Endothelial cell (in vitro differentiated cells): Measurements from ENCODE around the gene CIDEB. TPM values are rescaled to one million over a fixed set of nuclear protein-coding genes. Genes with fewer than 3 reads are reported as not detected.

Experiments used
- DNase-seq: peaks from one replicate; pipeline ENCODE4 v3.0.0; 2021; ENCODE audit warnings: low spot score
- H3K27ac Mint-ChIP-seq: one replicate; pipeline ENCODE4 v1.8.0; 2021; ENCODE audit warnings: mixed read lengths, inconsistent platforms; ENCODE audit not compliant: unreplicated experiment
- H3K27me3 Mint-ChIP-seq: one replicate; pipeline ENCODE4 v1.8.0; 2021; ENCODE audit warnings: mild to moderate bottlenecking, moderate library complexity, mixed read lengths, inconsistent platforms; ENCODE audit not compliant: unreplicated experiment
- H3K36me3 Mint-ChIP-seq: one replicate; pipeline ENCODE4 v1.8.0; 2021; ENCODE audit warnings: mild to moderate bottlenecking, low read depth, mixed read lengths, inconsistent platforms; ENCODE audit not compliant: unreplicated experiment
- H3K4me1 Mint-ChIP-seq: one replicate; pipeline ENCODE4 v1.8.0; 2021; ENCODE audit warnings: mild to moderate bottlenecking, mixed read lengths, inconsistent platforms; ENCODE audit not compliant: unreplicated experiment
- H3K4me3 Mint-ChIP-seq: one replicate; pipeline ENCODE4 v1.8.0; 2021; ENCODE audit warnings: mild to moderate bottlenecking, mixed read lengths, inconsistent platforms; ENCODE audit not compliant: unreplicated experiment
- H3K9me3 Mint-ChIP-seq: one replicate; pipeline ENCODE4 v1.8.0; 2021; ENCODE audit warnings: mixed read lengths, inconsistent platforms; ENCODE audit not compliant: unreplicated experiment
- CTCF ChIP-seq: fragments of 200-600 bp; sonication (generic); IDR thresholded peaks from one replicate; pipeline ENCODE4 v1.5.0; 2021; ENCODE audit warnings: antibody characterized with exemption; ENCODE audit not compliant: unreplicated experiment
- total RNA-seq: library from RNA; stranded (reverse); fragmentation: NEBNext Ultra II Directional; extraction: Animal tissue kit (Norgen Biotek cat#: 25700); gene quantifications from one replicate; pipeline ENCODE4 v1.2.1, GENCODE V29; 2021; ENCODE audit not compliant: unreplicated experiment

CIDEB gene
- total RNA-seq, 1 donor from 2014 or later = 0.82 TPM

- Mint-ChIP-seq H3K27ac (no peak overlapping the region), H3K27me3 (peaks cover 17% of the 10 kb centered on the region), H3K4me3 (no peak overlapping the region), H3K4me1 (peaks cover 16% of the 10 kb centered on the region), H3K9me3 (no peaks in the 10 kb centered on the region), H3K36me3 (no peaks in the 10 kb centered on the region)
- no peak for DNase-seq
- TF ChIP-seq CTCF = no peak
These were observed 43.7 kb upstream of the CIDEB start for GRCh38 chr14:24351517-24351916.

GRCh38 chr14:24349742-24350141 lies 42.0 kb upstream of the CIDEB start:
- Mint-ChIP-seq H3K4me1 (peaks cover 19% of the 10 kb centered on the region), H3K36me3 (no peaks in the 10 kb centered on the region), H3K4me3 (no peak overlapping the region), H3K27me3 (peaks cover 17% of the 10 kb centered on the region), H3K9me3 (no peaks in the 10 kb centered on the region), H3K27ac (no peak overlapping the region)
- TF ChIP-seq CTCF = no peak
- no peak for DNase-seq

GRCh38 chr14:24348186-24348585 lies 40.4 kb upstream of the CIDEB start:
- no peak for TF ChIP-seq CTCF
- H3K36me3 Mint-ChIP-seq = no peaks in the 10 kb centered on the region
- no peak overlapping the region for H3K4me3 Mint-ChIP-seq
- H3K9me3 Mint-ChIP-seq = no peaks in the 10 kb centered on the region
- H3K4me1 Mint-ChIP-seq = peaks cover 16% of the 10 kb centered on the region
- H3K27ac Mint-ChIP-seq = no peak overlapping the region
- no peak for DNase-seq
- peaks cover 16% of the 10 kb centered on the region for H3K27me3 Mint-ChIP-seq

GRCh38 chr14:24347134-24347533 lies 39.4 kb upstream of the CIDEB start:
- H3K9me3 Mint-ChIP-seq = no peaks in the 10 kb centered on the region
- no peak for TF ChIP-seq CTCF
- no peaks in the 10 kb centered on the region for H3K36me3 Mint-ChIP-seq
- H3K27ac Mint-ChIP-seq = no peak overlapping the region
- peaks cover 16% of the 10 kb centered on the region for H3K27me3 Mint-ChIP-seq
- no peak for DNase-seq
- no peak overlapping the region for H3K4me3 Mint-ChIP-seq
- H3K4me1 Mint-ChIP-seq = peaks cover 15% of the 10 kb centered on the region

GRCh38 chr14:24343795-24344660 lies 36.3 kb upstream of the CIDEB start:
- peaks cover 12% of the 10 kb centered on the region for H3K4me1 Mint-ChIP-seq
- no peak for DNase-seq
- no peaks in the 10 kb centered on the region for H3K36me3 Mint-ChIP-seq
- H3K4me3 Mint-ChIP-seq = no peak overlapping the region
- peaks cover 12% of the 10 kb centered on the region for H3K27me3 Mint-ChIP-seq
- H3K27ac Mint-ChIP-seq = no peak overlapping the region
- no peaks in the 10 kb centered on the region for H3K9me3 Mint-ChIP-seq
- no peak for TF ChIP-seq CTCF
